GM13976 (cell line): Measurements from ENCODE around the gene C1orf56.

Source experiments
- DNase-seq: peaks from one replicate; pipeline ENCODE4 v3.0.0; 2012; ENCODE audit warnings: low spot score
- in situ Hi-C: fragments of 300-500 bp; cut with MboI; formaldehyde crosslinking; loops from one replicate; pipeline ENCODE4 v1.12.0; 2022; ENCODE audit warnings: low sequenced_read_pairs, mixed read lengths, inconsistent platforms; ENCODE audit not compliant: unreplicated experiment
- TF ChIP-seq, protein P1 (sequence below): IDR thresholded peaks from 2 replicates; pipeline ENCODE4 v1.5.1; 2012; ENCODE audit warnings: borderline replicate concordance, mild to moderate bottlenecking; ENCODE audit not compliant: insufficient read depth; ENCODE audit errors: extremely low read depth, missing control alignments, control extremely low read depth

C1orf56 gene

DNA sequence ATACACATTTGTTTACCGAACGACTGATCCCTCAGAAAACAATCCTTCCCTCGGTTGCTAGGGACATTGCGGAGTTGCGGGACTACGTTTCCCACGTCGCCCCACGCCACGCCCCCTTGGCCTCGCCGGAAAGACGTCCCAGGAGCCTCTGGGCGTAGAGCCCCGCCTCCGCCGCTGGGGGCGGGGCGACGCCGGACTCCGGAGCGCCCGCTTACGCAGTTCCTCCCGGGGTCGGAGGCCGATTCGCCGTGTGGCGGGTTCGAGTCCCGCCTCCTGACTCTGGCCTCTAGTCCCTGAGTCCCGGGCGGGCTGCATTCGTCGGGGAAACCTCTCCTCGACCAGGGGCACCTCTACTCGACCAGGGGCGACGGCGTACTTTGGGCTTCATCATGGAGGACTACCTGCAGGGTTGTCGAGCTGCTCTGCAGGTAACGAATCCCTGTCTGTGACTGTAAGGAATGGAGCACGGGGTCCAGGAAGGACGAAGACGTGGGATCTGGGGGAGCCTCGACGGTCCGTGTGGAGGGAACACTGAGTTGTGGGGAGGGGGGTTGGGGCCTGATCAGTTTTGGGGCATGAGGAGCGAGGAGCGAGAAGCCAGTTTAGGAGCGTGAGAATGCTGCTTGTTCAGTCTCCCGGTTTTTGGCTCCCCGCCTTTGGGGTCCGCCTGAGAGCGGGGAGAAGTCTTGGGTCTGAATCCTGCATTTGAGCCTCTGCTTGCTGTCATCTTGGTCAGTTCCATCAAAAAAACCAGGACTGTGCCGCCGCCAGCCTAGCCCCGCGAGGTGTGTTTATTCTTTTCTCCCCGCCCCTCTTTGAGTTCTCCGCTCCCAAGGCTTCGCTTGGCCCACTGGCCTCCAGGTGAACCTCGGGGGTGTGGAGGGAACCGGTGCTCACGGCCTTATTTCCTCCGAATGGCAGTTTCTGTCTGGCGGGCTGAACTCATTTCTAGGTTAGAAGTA lies 39.0 kb upstream of the C1orf56 start, which contains the start of gene PRUNE1:
Gene PRUNE1 (plus strand): TSS at position 206 of the 962 bp plus-strand sequence. CDS start 184 bp downstream, at position 390.
- in situ Hi-C loops, result no loop called here
- TF ChIP-seq, protein P1, sequence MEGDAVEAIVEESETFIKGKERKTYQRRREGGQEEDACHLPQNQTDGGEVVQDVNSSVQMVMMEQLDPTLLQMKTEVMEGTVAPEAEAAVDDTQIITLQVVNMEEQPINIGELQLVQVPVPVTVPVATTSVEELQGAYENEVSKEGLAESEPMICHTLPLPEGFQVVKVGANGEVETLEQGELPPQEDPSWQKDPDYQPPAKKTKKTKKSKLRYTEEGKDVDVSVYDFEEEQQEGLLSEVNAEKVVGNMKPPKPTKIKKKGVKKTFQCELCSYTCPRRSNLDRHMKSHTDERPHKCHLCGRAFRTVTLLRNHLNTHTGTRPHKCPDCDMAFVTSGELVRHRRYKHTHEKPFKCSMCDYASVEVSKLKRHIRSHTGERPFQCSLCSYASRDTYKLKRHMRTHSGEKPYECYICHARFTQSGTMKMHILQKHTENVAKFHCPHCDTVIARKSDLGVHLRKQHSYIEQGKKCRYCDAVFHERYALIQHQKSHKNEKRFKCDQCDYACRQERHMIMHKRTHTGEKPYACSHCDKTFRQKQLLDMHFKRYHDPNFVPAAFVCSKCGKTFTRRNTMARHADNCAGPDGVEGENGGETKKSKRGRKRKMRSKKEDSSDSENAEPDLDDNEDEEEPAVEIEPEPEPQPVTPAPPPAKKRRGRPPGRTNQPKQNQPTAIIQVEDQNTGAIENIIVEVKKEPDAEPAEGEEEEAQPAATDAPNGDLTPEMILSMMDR, result no peak
- peak; percentile 99 for DNase-seq

GRCh38 chr1:151009206-151009587 lies 38.4 kb upstream of the C1orf56 start:
- TF ChIP-seq, protein P1, result no peak
- no peak for DNase-seq
- in situ Hi-C loops, result no loop called here

DNA sequence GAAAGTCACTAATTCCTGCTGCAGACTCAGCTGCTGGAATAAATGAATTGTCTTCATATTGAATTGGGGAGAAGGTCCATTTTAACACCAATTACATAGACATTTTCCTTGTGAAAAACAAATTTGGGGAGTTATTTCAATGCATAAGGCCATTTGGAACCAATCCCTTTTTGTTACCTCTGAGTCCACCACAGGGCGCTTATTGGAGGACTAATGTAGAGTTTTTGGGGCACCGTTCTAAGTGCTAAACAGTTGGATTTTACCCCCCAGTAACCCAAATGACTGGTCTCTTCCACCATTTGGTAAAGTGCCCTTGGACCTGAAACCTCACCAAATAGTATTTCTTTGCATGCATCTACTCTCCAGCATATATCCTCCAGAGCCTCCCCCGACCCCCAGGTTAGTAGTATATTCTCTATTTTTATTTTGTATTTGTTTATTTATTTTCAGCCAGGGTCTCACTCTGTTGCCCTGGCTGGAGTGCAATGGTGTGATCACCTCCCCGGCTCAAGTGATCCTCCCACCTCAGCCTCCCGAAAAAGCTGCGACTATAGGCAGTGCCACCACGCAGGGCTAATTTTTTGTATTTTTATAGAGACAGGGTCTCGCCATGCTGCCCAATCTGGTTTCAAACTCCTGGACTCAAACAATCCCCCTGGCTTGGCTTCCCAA lies 37.7 kb upstream of the C1orf56 start:
- DNase-seq, result no peak
- TF ChIP-seq, protein P1, result no peak
- in situ Hi-C loops, result no loop called here

DNA sequence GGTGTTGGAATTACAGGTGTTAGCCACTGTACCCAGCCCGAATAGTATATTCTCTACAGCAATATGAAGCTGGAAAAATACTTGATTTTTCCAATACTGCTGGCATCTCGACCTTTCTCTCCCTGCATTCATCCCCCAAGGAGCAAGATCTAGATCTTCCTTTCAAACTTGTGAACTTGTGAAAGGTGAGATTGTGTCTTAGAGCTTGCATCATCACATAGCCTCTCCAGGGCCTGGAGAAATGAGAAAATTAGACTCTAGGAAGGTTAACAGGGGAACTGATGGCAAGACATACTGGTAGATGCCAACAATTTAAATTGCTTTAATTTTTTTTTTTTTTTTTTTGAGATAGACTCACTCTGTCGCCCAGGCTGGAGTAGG lies 37.2 kb upstream of the C1orf56 start:
- in situ Hi-C loops, result no loop called here
- TF ChIP-seq, protein P1, result no peak
- no peak for DNase-seq

- no peak for DNase-seq
- in situ Hi-C loops, result no loop called here
- TF ChIP-seq, protein P1, result no peak
Measured at GRCh38 chr1:151011154-151011850, 36.2 kb upstream of the C1orf56 start.
